GM21528 (cell line): Measurements from ENCODE around the gene NPAS3.

Experiments used
- ATAC-seq: cut with Tn5 transposase; IDR thresholded peaks from one replicate; pipeline ENCODE4 v1.9.1; 2021; ENCODE audit warnings: mild to moderate bottlenecking, moderate library complexity; ENCODE audit not compliant: unreplicated experiment, low FRiP score

Gene NPAS3

GRCh38 chr14:33679461-33680225, 741.0 kb downstream of the NPAS3 start:
- ATAC-seq = no peak

GRCh38 chr14:33680873-33681272, 742.2 kb downstream of the NPAS3 start:
- no peak for ATAC-seq

GRCh38 chr14:33682760-33683159, 744.1 kb downstream of the NPAS3 start:
- ATAC-seq = no peak

GRCh38 chr14:33685026-33685425, 746.3 kb downstream of the NPAS3 start:
- ATAC-seq = no peak

GRCh38 chr14:33685698-33686097, 747.0 kb downstream of the NPAS3 start:
- no peak for ATAC-seq

GRCh38 chr14:33686218-33686617, 747.5 kb downstream of the NPAS3 start:
- no peak for ATAC-seq

GRCh38 chr14:33686856-33687255, 748.2 kb downstream of the NPAS3 start:
- no peak for ATAC-seq

GRCh38 chr14:33689680-33690079, 751.0 kb downstream of the NPAS3 start:
- ATAC-seq = no peak

GRCh38 chr14:33691907-33692306, 753.2 kb downstream of the NPAS3 start:
- no peak for ATAC-seq

GRCh38 chr14:33692762-33693161, 754.1 kb downstream of the NPAS3 start:
- ATAC-seq = no peak

- ATAC-seq = no peak
These were observed 754.6 kb downstream of the NPAS3 start for GRCh38 chr14:33693237-33693636.

- no peak for ATAC-seq
These were observed 757.5 kb downstream of the NPAS3 start for GRCh38 chr14:33696165-33696564.

- ATAC-seq = no peak
These were observed 760.8 kb downstream of the NPAS3 start for GRCh38 chr14:33699300-33699983.

- no peak for ATAC-seq
These were observed 761.4 kb downstream of the NPAS3 start for GRCh38 chr14:33700052-33700451.

- ATAC-seq = no peak
These were observed 763.6 kb downstream of the NPAS3 start for GRCh38 chr14:33702293-33702692.

GRCh38 chr14:33704481-33704880, 765.8 kb downstream of the NPAS3 start:
- no peak for ATAC-seq

GRCh38 chr14:33705490-33705889, 766.8 kb downstream of the NPAS3 start:
- ATAC-seq = no peak

- ATAC-seq = no peak
These were observed 769.0 kb downstream of the NPAS3 start for GRCh38 chr14:33707716-33708115.

- ATAC-seq = no peak
These were observed 770.6 kb downstream of the NPAS3 start for GRCh38 chr14:33709283-33709682.

- no peak for ATAC-seq
These were observed 771.0 kb downstream of the NPAS3 start for GRCh38 chr14:33709711-33710110.

- ATAC-seq = no peak
These were observed 771.6 kb downstream of the NPAS3 start for GRCh38 chr14:33710273-33710672.

- no peak for ATAC-seq
These were observed 772.5 kb downstream of the NPAS3 start for GRCh38 chr14:33711194-33711593.
